OCI-LY7 (cell line): ENCODE results near the gene GRK6. TPM values are rescaled to one million over a fixed set of nuclear protein-coding genes. Genes with fewer than 3 reads are reported as not detected.

Source experiments
- BruUV-seq: library from RNA; stranded (reverse); fragments of 400-500 nt; replicated peaks from 2 replicates; lab custom pipeline; 2021; lab: Mats Ljungman, UMichigan
- CTCF ChIA-PET: fragments of 300-600 bp; sonication (Branson Sonifier 250); formaldehyde crosslinking; loops from one replicate; lab custom pipeline; 2022; ENCODE audit warnings: antibody characterized with exemption; ENCODE audit not compliant: unreplicated experiment; lab: Charles Lee
- POLR2A ChIA-PET: fragments of 300-600 bp; sonication (Branson Sonifier 250); formaldehyde crosslinking; loops from one replicate; lab custom pipeline; 2022; ENCODE audit warnings: antibody characterized with exemption; lab: Charles Lee
- DNase-seq: peaks from one replicate; pipeline ENCODE4 v3.0.0-alpha.2; 2015; ENCODE audit warnings: low spot score
- H2AFZ ChIP-seq: fragments of 200-600 bp; sonication (generic), shearing (Covaris generic); 2 replicates; pipeline ENCODE4 v1.6.1; 2014; ENCODE audit warnings: mild to moderate bottlenecking, antibody characterized with exemption, low read length, moderate library complexity
- H3K27ac ChIP-seq: fragments of 200-600 bp; sonication (generic); 2 replicates; pipeline ENCODE4 v1.5.1; 2014; ENCODE audit warnings: mixed run types, low read depth, mild to moderate bottlenecking, moderate library complexity, low read length, inconsistent platforms; ENCODE audit not compliant: poor library complexity, severe bottlenecking
- H3K36me3 ChIP-seq: fragments of 200-600 bp; sonication (generic); 2 replicates; pipeline ENCODE4 v1.6.1; 2014; ENCODE audit warnings: mild to moderate bottlenecking, antibody characterized with exemption, low read length, moderate library complexity, mixed read lengths; ENCODE audit not compliant: insufficient read depth
- H3K4me1 ChIP-seq: fragments of 200-600 bp; sonication (generic); 2 replicates; pipeline ENCODE4 v1.5.1; 2014; ENCODE audit warnings: mild to moderate bottlenecking, low read length; ENCODE audit not compliant: insufficient read depth, poor library complexity, severe bottlenecking
- H3K4me2 ChIP-seq: fragments of 200-600 bp; sonication (generic); 2 replicates; pipeline ENCODE4 v1.6.1; 2014; ENCODE audit warnings: mild to moderate bottlenecking, low read length
- H3K4me3 ChIP-seq: fragments of 200-600 bp; sonication (generic); 2 replicates; pipeline ENCODE4 v1.5.1; 2014; ENCODE audit warnings: mild to moderate bottlenecking, low read depth, low read length; ENCODE audit not compliant: poor library complexity, severe bottlenecking
- H3K79me2 ChIP-seq: fragments of 200-600 bp; sonication (generic); 2 replicates; pipeline ENCODE4 v1.6.1; 2016; ENCODE audit warnings: low read depth, mild to moderate bottlenecking, low read length, moderate library complexity, mixed read lengths; ENCODE audit not compliant: insufficient read depth
- H3K9me2 ChIP-seq: fragments of 200-600 bp; sonication (generic); 2 replicates; pipeline ENCODE4 v1.6.1; 2016; ENCODE audit warnings: mild to moderate bottlenecking, low read length, mixed read lengths; ENCODE audit not compliant: insufficient read depth
- H3K9me3 ChIP-seq: fragments of 200-600 bp; sonication (generic); 2 replicates; pipeline ENCODE4 v1.6.1; 2014; ENCODE audit warnings: mild to moderate bottlenecking, mixed run types, low read length, mixed read lengths
- H4K20me1 ChIP-seq: fragments of 200-600 bp; sonication (generic); 2 replicates; pipeline ENCODE4 v1.6.1; 2014; ENCODE audit warnings: mild to moderate bottlenecking, antibody characterized with exemption, low read length, moderate library complexity, mixed read lengths; ENCODE audit not compliant: insufficient read depth
- EZH2phosphoT487 ChIP-seq: fragments of 200-600 bp; sonication (generic); IDR thresholded peaks from 2 replicates; pipeline ENCODE4 v1.6.1; 2018; ENCODE audit warnings: low read depth, borderline replicate concordance, mild to moderate bottlenecking, mixed run types, antibody characterized with exemption, low read length, moderate library complexity, mixed read lengths
- intact Hi-C: fragments of 100-400 bp; cut with micrococcal nuclease; formaldehyde crosslinking; loops from one replicate; pipeline ENCODE4 v1.10.0; 2022; ENCODE audit not compliant: unreplicated experiment
- total RNA-seq, 2 experiments: library from RNA; depleted of rRNA in 1 of 2; stranded (reverse); fragments of >200 nt in 1 of 2; shearing (Covaris generic) in 1 of 2; gene quantifications; 2 replicates each; pipeline ENCODE4 v1.2.3, GENCODE V29; 2014 to 2022
- TF ChIP-seq, protein P1 (sequence below): fragments of 200-600 bp; sonication (generic); conservative IDR thresholded peaks from 2 replicates; pipeline ENCODE4 v1.5.1; 2014; ENCODE audit warnings: mild to moderate bottlenecking, antibody characterized with exemption, low read length, moderate library complexity, mixed read lengths

Gene GRK6
- total RNA-seq, 2 experiments from 2014 or later: 46.2 to 99.4 TPM

DNA sequence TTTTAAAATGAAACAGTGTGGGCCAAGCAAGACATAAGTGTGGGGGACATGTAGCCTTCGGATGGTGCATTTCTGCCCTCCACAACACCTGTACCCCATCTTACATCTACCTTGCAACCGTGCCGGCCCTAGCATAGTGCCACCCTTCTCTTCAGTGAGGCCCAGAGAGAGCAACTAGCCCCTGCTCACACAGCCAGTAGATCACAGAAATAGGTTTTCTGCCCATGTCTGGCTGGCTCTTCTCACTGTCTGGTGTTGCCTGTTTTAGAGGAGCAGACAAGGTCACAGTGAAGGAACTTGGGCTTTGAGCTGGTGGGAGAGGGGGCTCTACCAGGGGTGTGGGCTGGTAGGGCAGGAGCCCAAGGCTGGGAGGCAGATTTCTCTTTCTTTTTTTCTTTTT, 59.8 kb downstream of the GRK6 start:
- ChIA-PET CTCF (interaction anchor here (0.5 kb wide), 1 partner anchor 130 kb away, joined by 3 read pairs; no protein-coding TSS in a partner anchor), POLR2A (no interaction called here)
- Histone ChIP-seq H3K27ac (no peak overlapping the region), H3K9me2 (no peaks in the 10 kb centered on the region), H3K4me3 (no peak overlapping the region), H3K9me3 (no peaks in the 10 kb centered on the region), H4K20me1 (no peaks in the 10 kb centered on the region), H2AFZ (no peak overlapping the region), H3K4me2 (no peak overlapping the region), H3K36me3 (peaks cover 12% of the 10 kb centered on the region; the same call in 1 of the 2 replicates), H3K4me1 (peaks cover 18% of the 10 kb centered on the region), H3K79me2 (no peaks in the 10 kb centered on the region)
- intact Hi-C loops: no loop called here
- DNase-seq: no peak
- TF ChIP-seq, protein P1, sequence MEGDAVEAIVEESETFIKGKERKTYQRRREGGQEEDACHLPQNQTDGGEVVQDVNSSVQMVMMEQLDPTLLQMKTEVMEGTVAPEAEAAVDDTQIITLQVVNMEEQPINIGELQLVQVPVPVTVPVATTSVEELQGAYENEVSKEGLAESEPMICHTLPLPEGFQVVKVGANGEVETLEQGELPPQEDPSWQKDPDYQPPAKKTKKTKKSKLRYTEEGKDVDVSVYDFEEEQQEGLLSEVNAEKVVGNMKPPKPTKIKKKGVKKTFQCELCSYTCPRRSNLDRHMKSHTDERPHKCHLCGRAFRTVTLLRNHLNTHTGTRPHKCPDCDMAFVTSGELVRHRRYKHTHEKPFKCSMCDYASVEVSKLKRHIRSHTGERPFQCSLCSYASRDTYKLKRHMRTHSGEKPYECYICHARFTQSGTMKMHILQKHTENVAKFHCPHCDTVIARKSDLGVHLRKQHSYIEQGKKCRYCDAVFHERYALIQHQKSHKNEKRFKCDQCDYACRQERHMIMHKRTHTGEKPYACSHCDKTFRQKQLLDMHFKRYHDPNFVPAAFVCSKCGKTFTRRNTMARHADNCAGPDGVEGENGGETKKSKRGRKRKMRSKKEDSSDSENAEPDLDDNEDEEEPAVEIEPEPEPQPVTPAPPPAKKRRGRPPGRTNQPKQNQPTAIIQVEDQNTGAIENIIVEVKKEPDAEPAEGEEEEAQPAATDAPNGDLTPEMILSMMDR: no peak
- no peak for TF ChIP-seq EZH2phosphoT487
- no TSS peak for BruUV-seq

DNA sequence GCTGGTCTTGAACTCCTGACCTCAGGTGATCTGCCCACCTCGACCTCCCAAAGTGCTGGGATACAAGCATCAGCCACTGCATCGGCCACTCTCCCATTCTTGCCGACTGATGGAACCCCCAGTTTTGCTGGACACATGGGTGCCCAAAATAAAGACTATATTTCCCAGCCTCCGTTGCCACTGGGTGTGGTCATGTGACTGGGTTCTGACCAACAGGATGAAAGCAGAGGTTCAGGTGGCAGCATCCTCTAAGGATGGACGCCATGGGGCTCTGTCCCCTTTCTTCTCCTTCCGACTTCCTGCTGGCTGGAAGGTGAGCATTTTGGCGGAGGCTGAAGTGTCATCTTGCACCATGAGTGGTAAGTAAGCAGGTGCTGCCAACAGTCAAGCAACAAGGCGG, 60.7 kb downstream of the GRK6 start:
- ChIA-PET CTCF (no interaction called here), POLR2A (no interaction called here)
- H3K4me1 ChIP-seq: peaks cover 18% of the 10 kb centered on the region
- no peaks in the 10 kb centered on the region for H3K9me2 ChIP-seq
- no peaks in the 10 kb centered on the region for H4K20me1 ChIP-seq
- H2AFZ ChIP-seq: no peak overlapping the region
- H3K4me2 ChIP-seq: no peak overlapping the region
- peaks cover 12% of the 10 kb centered on the region; the same call in 1 of the 2 replicates for H3K36me3 ChIP-seq
- DNase-seq: no peak
- no TSS peak for BruUV-seq
- no peak overlapping the region for H3K27ac ChIP-seq
- intact Hi-C loops: no loop called here
- H3K4me3 ChIP-seq: no peak overlapping the region
- H3K9me3 ChIP-seq: no peaks in the 10 kb centered on the region
- TF ChIP-seq EZH2phosphoT487: no peak
- TF ChIP-seq, protein P1: no peak
- no peaks in the 10 kb centered on the region for H3K79me2 ChIP-seq

DNA sequence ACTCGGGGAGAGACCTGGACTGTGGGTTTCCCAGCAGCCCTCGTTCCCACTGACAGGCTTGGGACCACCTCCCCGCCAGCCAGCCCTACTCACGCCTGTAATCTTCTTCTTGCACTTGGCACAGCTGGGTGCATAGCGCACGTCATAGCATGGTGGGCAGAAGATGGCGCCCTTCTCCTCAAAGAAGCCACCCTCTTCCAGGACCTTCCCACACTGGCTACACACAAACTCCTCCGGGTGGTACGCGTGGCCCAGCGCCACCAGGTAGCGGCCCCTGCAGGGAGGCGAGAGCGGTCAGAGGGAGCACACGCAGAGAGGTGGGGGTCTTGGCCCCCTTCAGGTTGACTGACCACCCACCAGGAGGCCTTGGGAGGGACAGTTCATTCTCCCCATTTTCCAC, 61.5 kb downstream of the GRK6 start:
- BruUV-seq: no TSS peak
- ChIA-PET CTCF (interaction anchor here (0.6 to 1.0 kb wide), 3 partner anchors 12 to 179 kb away, joined by 3 to 4 read pairs (median 4); no protein-coding TSS in a partner anchor), POLR2A (no interaction called here)
- Histone ChIP-seq H3K4me1 (peaks cover 18% of the 10 kb centered on the region), H3K9me3 (no peaks in the 10 kb centered on the region), H3K36me3 (peaks cover 12% of the 10 kb centered on the region; the same call in 1 of the 2 replicates), H4K20me1 (no peaks in the 10 kb centered on the region), H3K9me2 (no peaks in the 10 kb centered on the region), H3K79me2 (no peaks in the 10 kb centered on the region), H3K4me3 (no peak overlapping the region), H3K4me2 (no peak overlapping the region), H3K27ac (no peak overlapping the region), H2AFZ (no peak overlapping the region)
- peak; percentile 19 for DNase-seq
- intact Hi-C loops: no loop called here
- TF ChIP-seq, protein P1: peak; percentile 60
- no peak for TF ChIP-seq EZH2phosphoT487
